Measurements from ENCODE around the gene KDM6A. TPM values are rescaled to one million over a fixed set of nuclear protein-coding genes. Genes with fewer than 3 reads are reported as not detected.

KDM6A gene
- total RNA-seq (2022; extraction: Qiagen RNA extraction): 10.7 to 11.5 TPM (median 11.0 TPM) in 5 replicates

GRCh38 chrX:44872821-44873414 lies at the start of gene KDM6A:
Gene KDM6A (plus strand): TSS chrX:44873188. CDS start chrX:44873552, 364 bp downstream.

GRCh38 chrX:44843753-44844152 lies 29.2 kb upstream of the KDM6A start, which contains the start of gene DUSP21:
Gene DUSP21 (plus strand): TSS chrX:44844021. CDS start chrX:44844133, 112 bp downstream.

Other genes with a start within 250 kb of the KDM6A start
- gene DUSP21, start 29.2 kb upstream of the KDM6A start, total RNA-seq (2022; extraction: Qiagen RNA extraction): not detected in 5 replicates

Data from A549 treated with AZD2906 at 1 μM for 4 hours (cell line).